Heart left ventricle (tissue), 13 donors: ENCODE data around the gene MPHOSPH10.

Experiments
- CTCF ChIP-seq, 12 donors: fragments of 200-600 bp; sonication (generic) in 4 of 12; IDR thresholded peaks; one replicate each; pipeline versions ENCODE4 v1.5.0 to v1.8.0; 2018 to 2022; ENCODE audit warnings: antibody characterized with exemption in 12 of 12, mild to moderate bottlenecking in 5 of 12
- POLR2A ChIP-seq, 2 donors: fragments of 450-650 bp; IDR thresholded peaks; one replicate each; pipeline ENCODE4 v1.6.1; 2017; ENCODE audit warnings: antibody characterized with exemption in 2 of 2, mild to moderate bottlenecking in 2 of 2, moderate library complexity in 2 of 2
- donor health status: ischemic (EF 13 %, LVEDD 7.1; RV severe dilation, severe dysfunction).
- donor health status: DM: no; HTN: yes; CAD: no.
- donor health status: DM: no; HTN: no; CAD: no.
- donor health status: ischemic (EF 25% LVEDD 6.9; RV normal size, moderate dysfunction).
- donor health status: ischemic (EF 25% LVEDD 5.7; RV mildly dilated, moderate dysfunction).
- donor health status: ischemic (EF 35%, LVEDD 5.7; RV mildly dilated, moderate dysfunction).
- donor health status: nonischemic (EF 11% LVEDD 7.7; RV severe dilation, severe dysfunction).
- donor health status: DM: yes; HTN: yes; CAD: no.
- donor health status: PGD.
- donor health status: ischemic (EF 29% LVEDD 5.4; RV normal size, mild dysfunction).
- donor health status: nonischemic (EF 23%, LVEDD 6.1; RV moderate dilation, normal function).

GRCh38 chr2:71130905-71131244 lies 441 bp downstream of the MPHOSPH10 start:
- TF ChIP-seq POLR2A (IDR thresholded peaks at IDR 0.05) (no peak), CTCF (IDR thresholded peaks at IDR 0.05) (no peak)
